Colonic mucosa (tissue), 4 donors: ENCODE measurements around the gene UBA5. TPM values are rescaled to one million over a fixed set of nuclear protein-coding genes. Genes with fewer than 3 reads are reported as not detected.

Experiments used
- DNase-seq: peaks from one replicate; pipeline ENCODE4 v3.0.0-alpha.2; 2020
- H3K27ac ChIP-seq: fragments of 200-600 bp; one replicate; pipeline ENCODE4 v1.8.0; 2021
- H3K27me3 ChIP-seq: fragments of 200-600 bp; one replicate; pipeline ENCODE4 v1.8.0; 2021
- H3K36me3 ChIP-seq: fragments of 200-600 bp; one replicate; pipeline ENCODE4 v1.8.0; 2021
- H3K4me1 ChIP-seq: fragments of 200-600 bp; one replicate; pipeline ENCODE4 v1.8.0; 2021; ENCODE audit warnings: mild to moderate bottlenecking
- H3K4me3 ChIP-seq: fragments of 200-600 bp; one replicate; pipeline ENCODE4 v1.8.0; 2021
- H3K9ac ChIP-seq, 2 donors: one replicate each; pipeline ENCODE4 v1.7.0; 2013; ENCODE audit warnings: control low read depth in 2 of 2, low read depth in 2 of 2, low read length in 2 of 2
- H3K9me3 ChIP-seq: fragments of 200-600 bp; one replicate; pipeline ENCODE4 v1.8.0; 2021
- intact Hi-C: fragments of 100-400 bp; cut with DNase I; formaldehyde crosslinking; loops from one replicate; pipeline ENCODE4 v1.14.1; 2022
- total RNA-seq, 2 donors: library from RNA; stranded (reverse); fragmentation: NEBNext Ultra II Directional in 1 of 2; extraction: Animal tissue kit (Norgen Biotek cat#: 25700) in 1 of 2; gene quantifications; one replicate each; pipeline ENCODE4 v1.2.1, GENCODE V29; 2021
- TF ChIP-seq, protein P1 (sequence below): fragments of 200-600 bp; IDR thresholded peaks from one replicate; pipeline ENCODE4 v1.8.0; 2022; ENCODE audit warnings: antibody characterized with exemption, mild to moderate bottlenecking
- donor health status: healthy.
- donor health status: DM: no; HTN: no; CAD: no.
- donor health status: DM: no; HTN: no; CAD: no.

UBA5 gene
- total RNA-seq, 2 donors from 2014 or later, result 32.2 to 32.5 TPM

DNA sequence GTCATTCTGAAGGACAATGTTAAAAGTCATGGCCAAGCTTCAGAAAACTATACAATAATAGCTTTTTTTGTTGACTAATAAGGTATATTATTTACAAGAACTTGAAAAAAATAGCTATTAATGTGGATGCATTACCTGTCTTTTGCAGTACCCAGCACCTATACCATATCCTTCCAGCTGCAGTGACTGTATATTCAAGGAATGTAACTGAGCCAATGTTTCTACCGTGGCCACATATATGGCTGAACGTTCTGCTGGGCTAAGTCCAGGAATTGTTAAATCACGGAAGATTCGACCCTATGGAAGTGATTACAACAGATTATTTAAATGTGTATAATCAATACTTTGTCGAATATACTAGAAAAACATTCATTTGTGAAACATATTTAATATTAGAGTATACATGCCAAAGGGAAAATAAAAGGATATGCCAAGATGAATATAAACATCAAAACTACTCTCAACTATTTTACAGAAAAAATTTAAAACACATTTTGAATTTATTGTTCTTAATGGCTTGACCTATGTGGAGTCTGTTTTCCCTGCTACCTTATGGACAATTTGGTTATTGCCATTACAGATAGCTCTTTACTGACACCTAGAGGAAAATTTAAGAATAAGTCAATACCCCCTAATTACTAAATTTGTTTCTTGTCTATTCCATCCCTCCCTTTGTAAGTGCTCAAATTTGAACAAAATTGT is 18.1 kb upstream of the UBA5 start:
- H3K27me3 ChIP-seq, result no peaks in the 10 kb centered on the region
- no peaks in the 10 kb centered on the region for H3K36me3 ChIP-seq
- intact Hi-C loops, result loop anchor here (10.0 kb wide), 1 partner anchor 287 kb away; no protein-coding TSS in a partner anchor
- H3K9me3 ChIP-seq, result no peaks in the 10 kb centered on the region
- no peak overlapping the region for H3K27ac ChIP-seq
- H3K9ac ChIP-seq, result no peak overlapping the region
- H3K4me1 ChIP-seq, result no peaks in the 10 kb centered on the region
- TF ChIP-seq, protein P1, sequence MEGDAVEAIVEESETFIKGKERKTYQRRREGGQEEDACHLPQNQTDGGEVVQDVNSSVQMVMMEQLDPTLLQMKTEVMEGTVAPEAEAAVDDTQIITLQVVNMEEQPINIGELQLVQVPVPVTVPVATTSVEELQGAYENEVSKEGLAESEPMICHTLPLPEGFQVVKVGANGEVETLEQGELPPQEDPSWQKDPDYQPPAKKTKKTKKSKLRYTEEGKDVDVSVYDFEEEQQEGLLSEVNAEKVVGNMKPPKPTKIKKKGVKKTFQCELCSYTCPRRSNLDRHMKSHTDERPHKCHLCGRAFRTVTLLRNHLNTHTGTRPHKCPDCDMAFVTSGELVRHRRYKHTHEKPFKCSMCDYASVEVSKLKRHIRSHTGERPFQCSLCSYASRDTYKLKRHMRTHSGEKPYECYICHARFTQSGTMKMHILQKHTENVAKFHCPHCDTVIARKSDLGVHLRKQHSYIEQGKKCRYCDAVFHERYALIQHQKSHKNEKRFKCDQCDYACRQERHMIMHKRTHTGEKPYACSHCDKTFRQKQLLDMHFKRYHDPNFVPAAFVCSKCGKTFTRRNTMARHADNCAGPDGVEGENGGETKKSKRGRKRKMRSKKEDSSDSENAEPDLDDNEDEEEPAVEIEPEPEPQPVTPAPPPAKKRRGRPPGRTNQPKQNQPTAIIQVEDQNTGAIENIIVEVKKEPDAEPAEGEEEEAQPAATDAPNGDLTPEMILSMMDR, result peak; percentile 78
- H3K4me3 ChIP-seq, result no peak overlapping the region
- DNase-seq, result no peak

DNA sequence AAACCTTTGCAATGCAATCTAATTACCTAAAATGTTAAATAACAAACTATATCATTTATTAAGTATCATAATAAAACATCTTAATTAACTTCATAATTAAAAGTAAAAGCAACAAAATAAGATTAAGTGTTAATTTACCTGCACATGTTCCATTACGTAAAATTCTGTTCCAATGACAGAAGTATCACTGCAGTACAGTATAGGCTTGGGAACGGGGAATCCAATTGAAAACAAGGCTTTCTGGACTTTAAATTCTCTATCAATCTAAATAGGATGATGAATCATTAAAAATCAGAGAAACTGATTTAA is 17.6 kb upstream of the UBA5 start:
- intact Hi-C loops, result loop anchor here (10.0 kb wide), 1 partner anchor 288 kb away; no protein-coding TSS in a partner anchor
- no peak for DNase-seq
- H3K27me3 ChIP-seq, result no peaks in the 10 kb centered on the region
- TF ChIP-seq, protein P1, result no peak
- no peak overlapping the region for H3K27ac ChIP-seq
- no peak overlapping the region for H3K4me3 ChIP-seq
- no peak overlapping the region for H3K9ac ChIP-seq
- H3K4me1 ChIP-seq, result no peaks in the 10 kb centered on the region
- no peaks in the 10 kb centered on the region for H3K9me3 ChIP-seq
- H3K36me3 ChIP-seq, result no peaks in the 10 kb centered on the region

DNA sequence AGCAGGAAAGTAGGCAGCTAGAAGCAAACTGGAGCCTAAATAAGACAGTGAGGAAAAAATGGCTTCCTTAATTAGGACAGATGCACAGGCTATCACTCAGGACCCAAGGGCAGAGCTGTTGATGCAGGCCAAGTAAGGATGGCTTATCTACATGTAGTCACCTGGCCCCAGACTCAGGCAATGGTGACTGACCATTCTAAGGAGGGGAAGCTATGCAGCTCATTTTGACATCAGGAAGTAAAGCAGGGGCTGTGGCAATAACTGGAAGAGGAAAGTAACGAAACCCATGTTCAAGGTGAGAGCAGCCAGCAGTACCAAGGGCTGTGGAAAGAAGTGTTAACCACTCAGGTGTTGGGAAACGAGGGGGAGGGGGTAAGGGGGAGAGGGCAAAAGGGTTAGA is 16.8 kb upstream of the UBA5 start:
- H3K27me3 ChIP-seq, result no peaks in the 10 kb centered on the region
- TF ChIP-seq, protein P1, result no peak
- intact Hi-C loops, result loop anchor here (10.0 kb wide), 1 partner anchor 289 kb away; no protein-coding TSS in a partner anchor

DNA sequence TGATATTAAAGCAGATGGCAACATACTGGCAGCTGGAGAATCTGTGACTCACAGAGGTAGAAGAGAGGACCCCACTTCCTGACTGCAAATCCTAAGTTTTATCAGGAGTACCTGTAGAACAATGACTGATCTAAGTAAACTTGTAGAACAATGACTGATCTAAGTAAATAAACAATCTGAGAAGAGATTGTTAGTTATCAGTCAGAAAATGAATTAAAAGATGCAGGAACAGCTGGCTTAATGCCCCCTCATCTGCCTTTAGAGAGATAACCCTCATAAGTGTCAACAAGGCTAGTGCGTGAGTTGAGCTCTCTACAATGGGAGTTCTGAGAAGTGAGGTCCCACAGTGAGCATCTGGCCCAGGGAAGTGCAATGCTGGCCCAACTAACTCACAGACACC is 15.1 kb upstream of the UBA5 start:
- intact Hi-C loops, result loop anchor here (10.0 kb wide), 1 partner anchor 290 kb away; no protein-coding TSS in a partner anchor
- no peak for DNase-seq
- Histone ChIP-seq H3K9me3 (no peaks in the 10 kb centered on the region), H3K9ac (no peak overlapping the region), H3K27me3 (no peaks in the 10 kb centered on the region), H3K27ac (no peak overlapping the region), H3K4me3 (no peak overlapping the region), H3K36me3 (no peaks in the 10 kb centered on the region), H3K4me1 (no peaks in the 10 kb centered on the region)
- TF ChIP-seq, protein P1, result no peak

More for the DNA sequence above, 16.8 kb upstream of the UBA5 start:
- no peaks in the 10 kb centered on the region for H3K36me3 ChIP-seq
- H3K4me1 ChIP-seq, result no peaks in the 10 kb centered on the region
- no peak overlapping the region for H3K27ac ChIP-seq
- H3K9me3 ChIP-seq, result no peaks in the 10 kb centered on the region
- no peak overlapping the region for H3K4me3 ChIP-seq
- no peak for DNase-seq
- H3K9ac ChIP-seq, result no peak overlapping the region

DNA sequence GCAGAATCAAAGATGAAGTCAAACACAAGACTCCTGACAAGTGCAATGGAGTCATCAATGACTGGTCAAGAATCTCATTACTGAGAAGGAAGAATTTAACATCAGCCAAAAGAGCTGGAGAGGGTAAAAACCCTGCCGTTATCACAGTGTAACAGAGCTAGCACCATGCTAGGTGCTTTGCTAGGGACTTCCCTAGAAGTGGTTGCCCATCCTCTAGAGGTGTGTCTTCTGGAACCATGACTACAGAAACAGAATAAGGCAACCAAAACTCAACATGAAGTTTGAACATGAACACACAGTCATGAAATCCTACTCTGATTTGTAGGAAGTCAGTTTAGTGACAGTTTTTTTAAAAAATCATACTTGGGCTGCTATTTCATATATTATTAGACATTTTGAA is 10.0 kb upstream of the UBA5 start:
- TF ChIP-seq, protein P1, result no peak
- no peaks in the 10 kb centered on the region for H3K9me3 ChIP-seq
- intact Hi-C loops, result loop anchor here (10.0 kb wide), 1 partner anchor 395 kb away; no protein-coding TSS in a partner anchor
- H3K4me3 ChIP-seq, result no peak overlapping the region
- no peaks in the 10 kb centered on the region for H3K4me1 ChIP-seq
- no peak overlapping the region for H3K9ac ChIP-seq
- no peak overlapping the region for H3K27ac ChIP-seq
- no peak for DNase-seq
- no peaks in the 10 kb centered on the region for H3K27me3 ChIP-seq
- no peaks in the 10 kb centered on the region for H3K36me3 ChIP-seq
